Epithelial cell of prostate (primary cell): ENCODE measurements around the gene LCOR.

ENCODE experiments used
- DNase-seq: peaks from one replicate; pipeline ENCODE4 v3.0.0-alpha.2; 2011; ENCODE audit warnings: low read depth, low spot score
- H3K27ac ChIP-seq: fragments of 450-650 bp; 2 replicates; pipeline ENCODE4 v1.5.1; 2017; ENCODE audit warnings: mild to moderate bottlenecking

Gene LCOR

DNA sequence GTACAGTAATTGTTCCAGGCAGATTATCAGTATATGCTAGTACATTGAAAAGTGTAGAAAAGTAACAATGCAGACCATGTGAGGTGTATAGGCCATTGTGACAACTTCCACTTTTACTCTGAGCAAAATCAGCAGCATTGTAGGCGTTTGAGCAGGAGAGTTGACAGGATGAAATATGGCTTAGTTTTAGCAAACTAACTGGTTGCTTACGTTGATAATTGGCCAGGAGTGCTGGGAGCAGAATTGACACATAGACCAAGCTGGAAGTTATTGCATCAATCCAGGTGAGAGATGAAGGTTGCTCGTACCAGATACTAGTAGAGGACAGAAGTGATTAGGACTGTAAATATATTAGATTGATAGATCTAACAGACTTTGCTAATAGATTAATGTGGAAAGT is 46.0 kb downstream of the LCOR start:
- no peak overlapping the region for H3K27ac ChIP-seq

GRCh38 chr10:96880575-96880974 is 48.5 kb downstream of the LCOR start:
- no peak for DNase-seq

More for the DNA sequence above, 46.0 kb downstream of the LCOR start:
- DNase-seq = no peak

GRCh38 chr10:96889415-96890171 is 57.5 kb downstream of the LCOR start:
- H3K27ac ChIP-seq = no peak overlapping the region
- no peak for DNase-seq

More at GRCh38 chr10:96880575-96880974, 48.5 kb downstream of the LCOR start:
- H3K27ac ChIP-seq = no peak overlapping the region

- no peak overlapping the region for H3K27ac ChIP-seq
- peak; percentile 14 for DNase-seq
Measured at GRCh38 chr10:96890172-96890513, 58.0 kb downstream of the LCOR start.

- DNase-seq = no peak
- H3K27ac ChIP-seq = no peak overlapping the region
Measured at GRCh38 chr10:96890580-96890979, 58.5 kb downstream of the LCOR start.

DNA sequence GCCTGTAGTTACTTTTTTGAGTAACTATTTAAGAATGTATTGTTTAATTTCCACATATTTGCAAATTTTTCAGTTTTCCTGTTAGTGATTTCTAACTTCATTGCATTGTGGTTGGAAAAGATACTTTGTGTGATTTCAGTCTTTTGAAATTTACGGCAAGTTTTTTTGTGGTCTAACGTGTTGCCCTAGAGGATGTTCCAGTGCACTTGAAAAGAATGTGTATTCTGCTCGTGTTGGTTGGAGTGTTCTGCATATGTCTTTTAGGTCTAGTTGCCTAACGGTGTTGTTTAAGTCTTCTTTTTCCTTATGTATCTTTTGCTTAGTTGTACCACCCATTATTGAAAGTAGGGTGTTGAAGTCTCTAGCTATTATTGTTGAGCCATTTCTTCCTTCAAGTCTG is 59.7 kb downstream of the LCOR start:
- no peak for DNase-seq
- no peak overlapping the region for H3K27ac ChIP-seq

- no peak overlapping the region for H3K27ac ChIP-seq
- no peak for DNase-seq
Measured at GRCh38 chr10:96895662-96896424, 63.7 kb downstream of the LCOR start.

DNA sequence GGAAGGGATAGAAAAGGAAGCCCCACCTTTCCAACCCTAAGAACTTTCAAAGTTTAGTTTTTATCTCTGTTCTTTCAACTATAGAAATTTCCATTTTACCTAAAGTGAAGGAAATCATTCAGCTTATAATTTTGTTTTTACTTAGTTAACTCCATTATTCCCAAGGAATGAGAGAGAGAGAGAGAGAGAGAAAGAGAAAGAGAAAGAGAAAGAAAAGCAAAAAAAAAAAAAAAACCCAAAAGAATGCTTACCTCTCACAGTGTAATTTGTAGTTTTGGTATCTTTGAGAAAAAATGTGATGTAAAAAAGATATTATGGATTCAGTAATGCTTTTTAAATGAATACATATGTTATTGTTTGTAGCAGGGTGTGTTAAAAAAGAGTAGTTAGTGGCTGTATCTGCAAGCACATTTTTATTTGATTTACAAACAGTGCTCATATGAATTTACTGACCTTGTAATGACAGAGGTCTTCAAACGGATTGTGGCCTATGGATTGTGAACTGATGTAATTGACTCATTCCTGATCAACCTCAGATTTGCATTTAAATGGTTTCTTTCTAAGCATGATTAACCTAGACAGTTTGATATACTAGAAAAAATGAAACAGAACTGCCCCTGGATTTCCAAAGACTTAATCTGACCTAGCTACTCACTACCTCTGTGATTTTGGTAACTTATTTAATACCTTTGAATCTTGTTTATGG is 64.9 kb downstream of the LCOR start:
- DNase-seq = no peak
- no peak overlapping the region for H3K27ac ChIP-seq

DNA sequence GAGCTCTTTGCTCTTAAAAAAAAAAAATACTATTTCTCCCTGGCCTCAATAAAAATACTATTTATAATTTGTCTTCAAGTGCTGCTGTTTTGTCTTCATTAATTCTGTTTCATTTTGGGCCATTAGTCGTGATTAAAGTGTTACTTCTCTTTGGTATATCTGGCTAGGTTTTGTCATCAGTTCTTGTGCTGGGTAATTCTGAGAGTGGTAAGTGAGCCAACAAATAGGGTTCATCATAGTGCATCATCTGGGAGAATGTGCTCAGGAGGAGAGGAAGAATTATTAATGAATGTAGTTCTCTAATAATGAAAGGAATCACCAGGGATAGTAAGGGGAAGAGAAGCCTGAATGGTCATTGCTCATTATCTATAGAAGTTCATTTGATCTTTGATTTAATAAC is 70.0 kb downstream of the LCOR start:
- DNase-seq = no peak
- H3K27ac ChIP-seq = no peak overlapping the region

- H3K27ac ChIP-seq = no peak overlapping the region
- no peak for DNase-seq
Measured at GRCh38 chr10:96902731-96903358, 70.7 kb downstream of the LCOR start.

DNA sequence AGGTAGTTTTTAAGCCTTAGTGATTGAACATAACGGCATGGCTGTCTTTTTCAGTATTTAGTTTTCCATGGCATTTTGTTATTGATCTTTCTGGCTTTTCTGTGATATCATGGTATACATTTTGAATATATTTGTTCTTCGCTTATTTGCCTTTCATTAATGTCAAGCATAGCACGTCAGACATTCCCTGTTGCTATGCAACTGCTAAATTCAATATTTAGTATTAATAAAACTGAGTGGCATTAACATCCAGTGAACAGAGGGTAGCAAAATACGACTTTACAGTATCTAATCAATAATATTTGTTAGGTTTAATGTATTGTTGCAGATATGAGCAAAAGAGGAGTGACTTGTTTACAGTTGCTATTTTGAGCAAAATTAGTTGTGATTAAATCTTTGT is 72.5 kb downstream of the LCOR start:
- no peak for DNase-seq
- H3K27ac ChIP-seq = no peak overlapping the region

DNA sequence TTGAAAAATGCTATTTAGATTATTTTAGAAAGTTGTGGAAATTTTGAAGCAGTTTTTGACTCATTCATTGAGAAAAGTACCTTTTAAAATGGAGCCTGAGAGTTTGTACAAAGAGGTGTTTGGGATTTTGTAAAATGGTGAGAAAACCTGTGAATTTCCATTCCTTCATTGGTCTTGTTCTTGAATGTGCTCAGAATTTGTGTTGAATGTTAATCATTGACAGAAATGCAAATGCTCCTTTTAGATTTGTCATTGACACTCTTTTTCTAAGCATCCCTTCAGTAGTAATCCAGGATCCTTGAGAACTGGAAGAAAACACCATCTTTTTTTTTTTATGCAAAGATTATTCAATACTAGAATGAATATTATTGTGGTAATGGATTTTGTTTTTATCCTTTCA is 74.8 kb downstream of the LCOR start:
- DNase-seq = no peak

DNA sequence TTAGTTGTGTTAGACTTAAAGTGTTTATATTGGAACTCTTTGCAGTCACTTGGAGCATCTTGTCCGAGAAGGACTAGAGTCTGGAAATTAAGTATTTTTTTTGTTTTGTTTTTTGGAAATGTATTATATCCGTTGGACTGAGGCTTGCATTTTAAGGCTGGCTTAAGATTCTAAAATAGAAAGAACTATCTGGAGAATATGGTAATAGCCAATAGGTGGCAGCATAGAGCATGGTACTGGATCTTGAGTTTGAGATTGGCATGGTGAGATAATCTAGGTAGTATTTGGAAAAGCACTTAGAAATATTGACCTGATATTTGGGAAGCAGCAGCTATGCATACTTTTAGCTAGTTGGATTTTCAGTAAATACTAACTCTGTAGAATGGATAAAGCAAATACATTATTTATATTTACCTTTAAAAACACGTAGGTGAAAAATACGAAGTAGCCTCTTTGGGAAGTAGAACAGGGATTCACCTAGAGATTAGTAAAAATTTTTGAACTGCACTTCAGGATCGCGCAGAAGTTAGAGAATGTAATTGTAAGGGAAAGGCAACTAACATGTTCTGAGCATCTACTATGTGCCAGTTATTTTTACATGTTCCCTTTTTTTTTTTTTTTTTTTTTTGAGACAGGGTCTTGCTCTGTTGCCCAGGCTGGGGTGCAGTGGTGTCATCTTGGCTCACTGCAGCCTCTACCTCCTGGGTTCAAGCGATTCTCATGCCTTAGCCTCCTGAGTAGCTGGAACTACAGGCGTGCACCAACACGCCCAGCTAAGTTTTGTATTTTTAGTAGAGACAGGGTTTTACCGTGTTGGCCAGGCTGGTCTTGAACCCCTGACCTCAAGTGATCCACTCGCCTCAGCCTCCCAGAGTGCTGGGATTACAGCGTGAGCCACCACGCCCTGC is 78.6 kb downstream of the LCOR start:
- no peak for DNase-seq
- no peak overlapping the region for H3K27ac ChIP-seq

More for the DNA sequence above, 74.8 kb downstream of the LCOR start:
- no peak overlapping the region for H3K27ac ChIP-seq

- H3K27ac ChIP-seq = no peak overlapping the region
- DNase-seq = no peak
Measured at GRCh38 chr10:96912405-96912804, 80.3 kb downstream of the LCOR start.

DNA sequence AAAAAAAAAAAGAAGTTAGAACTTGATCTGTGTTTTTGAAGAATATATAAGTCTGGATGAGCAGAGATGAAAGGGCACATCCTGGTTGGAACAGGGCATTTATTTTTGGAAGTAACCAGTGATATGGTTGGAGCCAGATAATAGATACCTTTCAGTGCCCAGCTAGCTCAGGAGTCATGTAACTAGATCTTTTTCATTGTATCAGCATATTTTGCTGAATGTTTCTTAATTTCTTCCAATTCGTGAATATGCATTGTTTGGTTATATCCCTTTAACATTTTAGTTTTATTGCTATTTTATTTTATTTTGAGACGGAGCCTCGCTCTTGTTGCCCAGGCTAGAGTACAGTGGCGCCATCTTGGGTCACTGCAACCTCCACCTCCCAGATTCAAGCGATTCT is 81.8 kb downstream of the LCOR start:
- DNase-seq = no peak
- no peak overlapping the region for H3K27ac ChIP-seq

DNA sequence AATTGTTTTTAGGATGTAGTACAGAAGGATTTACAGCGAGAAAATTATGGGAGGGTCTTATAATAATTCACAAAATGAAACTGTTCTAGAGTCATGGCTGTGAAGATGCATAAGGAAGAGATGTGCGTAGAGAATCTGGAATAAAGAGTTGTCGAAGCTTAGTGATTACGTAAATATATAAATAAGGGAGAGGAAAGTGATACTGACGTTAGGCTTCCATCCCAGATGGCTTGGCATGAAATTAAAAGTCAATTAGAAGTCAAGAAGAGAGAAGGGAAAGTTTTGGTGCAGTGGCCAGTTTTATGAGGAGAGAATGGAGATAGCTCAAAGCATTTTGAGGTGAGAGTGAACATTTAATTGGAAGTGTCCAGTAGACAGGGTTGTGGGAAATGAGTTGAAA is 85.5 kb downstream of the LCOR start:
- DNase-seq = no peak

GRCh38 chr10:96918214-96919002 is 86.3 kb downstream of the LCOR start:
- no peak overlapping the region for H3K27ac ChIP-seq
- DNase-seq = no peak

More for the DNA sequence above, 85.5 kb downstream of the LCOR start:
- H3K27ac ChIP-seq = no peak overlapping the region

GRCh38 chr10:96919785-96920430 is 87.8 kb downstream of the LCOR start:
- no peak for DNase-seq

More at GRCh38 chr10:96919785-96920430, 87.8 kb downstream of the LCOR start:
- no peak overlapping the region for H3K27ac ChIP-seq
